Right lobe of liver (tissue), 4 donors: Measurements from ENCODE around the gene CEP350.

ENCODE experiments used
- POLR2A ChIP-seq: fragments of 450-650 bp; IDR thresholded peaks from one replicate; pipeline ENCODE4 v1.6.1; 2017; ENCODE audit warnings: antibody characterized with exemption, mild to moderate bottlenecking
- TF ChIP-seq, protein P1 (sequence below), 4 donors: fragments of 200-600 bp in 3 of 4; fragments of 450-650 bp in 1 of 4; IDR thresholded peaks; one replicate each; pipeline versions ENCODE4 v1.5.1 to v1.8.0; 2016 to 2022; ENCODE audit warnings: antibody characterized with exemption in 4 of 4, mild to moderate bottlenecking in 2 of 4
- donor health status: DM: no; HTN: no; CAD: no.
- donor health status: DM: no; HTN: no; CAD: no.
- donor health status: DM: no; HTN: yes; CAD: no.

DNA sequence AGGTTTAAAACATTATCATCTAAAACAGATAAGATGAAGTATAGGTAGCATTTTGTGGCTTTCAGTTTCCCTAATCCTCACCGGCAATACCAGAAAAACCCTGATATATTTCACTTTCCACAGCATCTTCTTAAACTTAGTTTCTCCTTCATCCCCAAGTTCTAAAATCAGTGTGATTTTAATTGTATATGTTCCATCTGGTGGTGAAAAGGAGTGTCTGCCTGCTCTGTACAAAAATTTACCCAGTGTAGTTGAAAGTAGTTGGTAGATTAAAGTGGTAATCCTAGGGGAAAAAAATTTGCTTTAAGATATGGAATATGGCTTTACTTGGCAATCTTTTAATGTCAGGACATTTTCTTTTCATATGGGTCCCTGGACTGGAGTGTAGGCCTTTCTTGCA lies 74.3 kb downstream of the CEP350 start:
- TF ChIP-seq, protein P1, sequence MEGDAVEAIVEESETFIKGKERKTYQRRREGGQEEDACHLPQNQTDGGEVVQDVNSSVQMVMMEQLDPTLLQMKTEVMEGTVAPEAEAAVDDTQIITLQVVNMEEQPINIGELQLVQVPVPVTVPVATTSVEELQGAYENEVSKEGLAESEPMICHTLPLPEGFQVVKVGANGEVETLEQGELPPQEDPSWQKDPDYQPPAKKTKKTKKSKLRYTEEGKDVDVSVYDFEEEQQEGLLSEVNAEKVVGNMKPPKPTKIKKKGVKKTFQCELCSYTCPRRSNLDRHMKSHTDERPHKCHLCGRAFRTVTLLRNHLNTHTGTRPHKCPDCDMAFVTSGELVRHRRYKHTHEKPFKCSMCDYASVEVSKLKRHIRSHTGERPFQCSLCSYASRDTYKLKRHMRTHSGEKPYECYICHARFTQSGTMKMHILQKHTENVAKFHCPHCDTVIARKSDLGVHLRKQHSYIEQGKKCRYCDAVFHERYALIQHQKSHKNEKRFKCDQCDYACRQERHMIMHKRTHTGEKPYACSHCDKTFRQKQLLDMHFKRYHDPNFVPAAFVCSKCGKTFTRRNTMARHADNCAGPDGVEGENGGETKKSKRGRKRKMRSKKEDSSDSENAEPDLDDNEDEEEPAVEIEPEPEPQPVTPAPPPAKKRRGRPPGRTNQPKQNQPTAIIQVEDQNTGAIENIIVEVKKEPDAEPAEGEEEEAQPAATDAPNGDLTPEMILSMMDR (IDR thresholded peaks at IDR 0.05), result no peak
- TF ChIP-seq POLR2A, result no peak
